ENCODE results near the gene SCUBE2. TPM values are rescaled to one million over a fixed set of nuclear protein-coding genes. Genes with fewer than 3 reads are reported as not detected.

Gene SCUBE2
- total and polyA plus RNA-seq, 4 donors = 2.4 to 6.0 (median 3.8) TPM

Small RNA genes within 50 kb of the gene (microRNA-seq; reads per million reads assigned to microRNA genes)
- gene MIR5691 = 0 reads per million in 2 donors

Other genes with a start within 250 kb of the SCUBE2 start
- gene AKIP1, start 180.4 kb downstream of the SCUBE2 start, total RNA-seq = 10 to 100 TPM; 15.6 to 25.3 TPM
- gene AKIP1, start 180.4 kb downstream of the SCUBE2 start, polyA plus RNA-seq = 10 to 100 TPM; 36.1 to 52.2 TPM
- gene C11orf16, start 158.7 kb downstream of the SCUBE2 start, total RNA-seq = not detected
- gene C11orf16, start 158.7 kb downstream of the SCUBE2 start, polyA plus RNA-seq = not detected
- gene ASCL3, start 148.6 kb downstream of the SCUBE2 start, total RNA-seq = not detected
- gene ASCL3, start 148.6 kb downstream of the SCUBE2 start, polyA plus RNA-seq = not detected
- gene TMEM9B, start 127.2 kb downstream of the SCUBE2 start, total RNA-seq = 10 to 100 TPM; 23.6 to 26.0 TPM
- gene TMEM9B, start 127.2 kb downstream of the SCUBE2 start, polyA plus RNA-seq = 10 to 100 TPM; 20.8 to 28.7 TPM
- 1 to 10 TPM; 1.9 to 2.6 TPM for gene NRIP3, start 87.6 kb downstream of the SCUBE2 start, total RNA-seq
- gene NRIP3, start 87.6 kb downstream of the SCUBE2 start, polyA plus RNA-seq = 1 to 10 TPM in 1 of 2 donors, under 1 TPM in 1; 0.63 to 1.3 TPM
- gene DENND5A, start 173.8 kb upstream of the SCUBE2 start, total RNA-seq = 100 to 1,000 TPM; 129 to 155 TPM
- 10 to 100 TPM; 56.0 to 63.5 TPM for gene DENND5A, start 173.8 kb upstream of the SCUBE2 start, polyA plus RNA-seq
- gene TMEM41B, start 223.0 kb upstream of the SCUBE2 start, total RNA-seq = 10 to 100 TPM; 28.8 to 31.4 TPM
- gene TMEM41B, start 223.0 kb upstream of the SCUBE2 start, polyA plus RNA-seq = 10 to 100 TPM in 1 of 2 donors, 1 to 10 TPM in 1; 2.3 to 23.3 TPM